HG03565 (cell line): ENCODE measurements around the gene LMO1.

Experiments used
- ATAC-seq: cut with Tn5 transposase; IDR thresholded peaks from one replicate; pipeline ENCODE4 v1.9.1; 2021; ENCODE audit warnings: mild to moderate bottlenecking, moderate library complexity; ENCODE audit not compliant: unreplicated experiment

Gene LMO1

DNA sequence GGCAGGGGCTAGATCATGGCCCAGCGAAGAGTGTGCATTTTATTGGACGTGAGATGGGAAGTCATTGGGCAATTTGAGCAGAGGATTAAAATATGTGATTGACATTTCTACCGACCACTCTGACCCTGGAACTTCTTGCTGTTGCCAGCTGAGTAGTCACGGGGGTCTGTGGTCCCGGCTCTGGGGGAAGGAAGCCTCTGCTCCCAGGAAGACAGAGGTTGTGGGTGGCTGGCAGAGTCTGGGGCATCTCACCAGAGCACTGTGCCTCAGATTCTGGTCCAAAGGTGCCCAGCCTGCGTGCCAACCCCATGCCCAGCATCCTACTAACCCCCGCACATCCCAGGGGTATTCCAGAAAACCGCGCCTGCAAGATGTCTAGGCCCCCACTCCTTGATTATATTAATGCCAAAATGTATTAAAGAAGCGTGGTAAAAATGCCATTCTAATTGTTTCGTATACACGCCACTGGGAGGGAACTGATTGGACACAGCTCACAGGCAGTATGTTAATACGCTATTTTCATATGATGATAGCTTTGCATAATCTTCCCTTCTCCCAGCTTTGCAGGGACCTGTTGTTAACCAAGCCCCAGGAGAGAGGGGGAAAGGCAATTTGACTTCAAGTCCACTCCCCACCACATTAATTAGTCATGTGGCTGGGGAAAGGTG lies 25.3 kb upstream of the LMO1 start:
- no peak for ATAC-seq

DNA sequence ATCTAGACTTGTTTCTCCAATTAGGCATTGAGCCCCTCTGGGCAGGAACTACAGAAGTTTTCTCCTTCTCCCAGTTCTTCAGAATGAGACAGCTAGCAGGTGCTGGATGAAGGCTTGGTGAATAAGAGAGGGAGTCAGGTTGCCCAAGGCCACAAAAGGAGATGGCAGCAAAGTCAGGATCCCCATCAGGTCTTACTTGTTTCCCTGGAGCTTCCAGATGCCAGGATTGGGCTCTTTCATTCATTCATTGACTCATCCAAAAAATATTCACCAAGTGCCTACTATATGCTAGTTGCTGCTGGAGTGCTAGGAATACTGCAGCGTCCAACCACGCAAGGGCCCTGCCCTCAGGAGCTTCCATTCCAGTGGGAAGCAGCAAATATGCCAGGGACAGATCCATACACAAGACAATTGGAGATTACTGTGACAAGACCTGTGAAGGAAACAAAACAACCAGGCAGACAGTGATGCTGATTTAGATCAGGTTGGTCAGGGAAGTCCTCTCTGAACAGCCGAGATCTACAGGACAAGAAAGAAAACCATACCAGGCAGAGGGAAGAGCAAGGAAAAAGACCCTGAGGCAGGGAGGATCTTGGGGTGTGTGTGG lies 24.6 kb upstream of the LMO1 start:
- no peak for ATAC-seq

DNA sequence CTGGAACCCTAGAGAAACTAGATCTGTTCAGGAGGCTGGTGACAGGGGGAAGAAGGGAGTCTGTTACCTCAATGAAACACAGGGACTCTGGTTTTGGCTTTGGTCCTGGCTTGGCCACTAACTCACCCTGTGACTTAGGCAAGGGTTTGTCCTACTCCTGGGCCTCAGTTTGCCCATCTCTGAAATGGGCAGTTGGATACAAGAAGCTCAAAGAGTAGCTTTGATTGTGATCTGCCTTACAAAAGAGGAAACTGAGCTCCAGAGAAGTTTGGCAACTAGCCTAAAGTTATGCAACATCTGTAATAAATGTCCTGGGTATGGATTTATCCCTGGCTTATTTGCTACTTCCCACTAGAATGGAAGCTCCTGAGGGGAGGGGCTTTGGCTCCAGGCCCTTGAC lies 24.0 kb upstream of the LMO1 start:
- ATAC-seq: no peak

DNA sequence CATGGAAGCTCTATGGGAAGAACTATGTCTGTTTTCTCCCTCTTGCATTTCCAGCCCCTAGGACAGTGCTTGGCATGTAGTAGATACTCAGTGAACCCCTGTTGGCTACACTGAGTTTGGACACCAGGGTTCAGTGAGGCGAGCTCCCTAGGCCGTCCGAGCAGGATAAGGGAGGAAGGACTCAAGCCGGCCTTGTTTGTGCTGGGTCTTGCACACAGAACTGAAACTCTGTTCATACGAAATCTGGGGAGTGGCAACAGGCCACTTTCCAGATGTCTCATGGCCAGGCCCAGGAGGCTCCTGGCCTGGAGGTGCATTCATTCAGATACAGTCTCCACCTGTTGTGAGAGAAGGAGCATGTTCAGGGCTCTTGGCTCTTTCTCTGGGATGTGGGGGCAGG lies 23.6 kb upstream of the LMO1 start:
- ATAC-seq: no peak

DNA sequence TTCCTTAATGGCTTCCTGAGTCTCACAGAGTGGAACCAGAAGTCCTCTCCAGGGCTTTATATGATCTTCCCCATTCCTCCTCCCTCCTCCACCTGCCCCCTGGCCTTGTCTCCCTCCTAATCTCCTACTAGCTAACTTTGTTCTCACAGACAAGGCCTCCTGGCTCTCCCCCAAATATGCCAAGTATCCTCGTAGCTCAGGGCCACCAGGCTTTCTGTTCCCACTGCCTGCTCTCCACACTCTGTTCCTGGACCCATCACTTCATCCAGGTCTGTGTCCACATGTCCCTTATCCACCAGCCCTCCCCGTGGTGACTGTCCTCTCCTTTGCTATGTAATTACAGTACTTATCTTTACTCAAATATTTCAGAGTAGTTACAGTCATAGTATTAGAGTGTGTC lies 23.2 kb upstream of the LMO1 start:
- ATAC-seq: no peak

DNA sequence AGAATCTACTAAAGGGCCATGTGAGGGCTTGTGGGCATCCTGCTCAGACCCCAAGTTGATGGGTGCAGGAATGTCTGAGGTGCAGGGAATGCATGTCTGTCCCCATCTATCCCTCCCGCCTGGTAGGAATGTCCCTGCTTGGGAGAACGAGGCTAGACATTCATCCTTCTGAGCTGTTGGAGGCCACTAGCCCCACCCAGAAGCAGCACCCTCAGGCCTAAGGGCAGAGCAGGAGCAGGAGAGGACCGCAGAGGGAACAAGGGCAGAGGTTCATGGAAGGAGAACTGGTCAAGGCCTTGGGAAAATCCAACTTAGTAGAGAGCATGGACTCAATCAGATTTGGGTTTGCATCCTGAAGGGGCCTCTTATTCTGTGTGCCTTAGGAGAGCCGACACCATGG lies 22.1 kb upstream of the LMO1 start:
- no peak for ATAC-seq

DNA sequence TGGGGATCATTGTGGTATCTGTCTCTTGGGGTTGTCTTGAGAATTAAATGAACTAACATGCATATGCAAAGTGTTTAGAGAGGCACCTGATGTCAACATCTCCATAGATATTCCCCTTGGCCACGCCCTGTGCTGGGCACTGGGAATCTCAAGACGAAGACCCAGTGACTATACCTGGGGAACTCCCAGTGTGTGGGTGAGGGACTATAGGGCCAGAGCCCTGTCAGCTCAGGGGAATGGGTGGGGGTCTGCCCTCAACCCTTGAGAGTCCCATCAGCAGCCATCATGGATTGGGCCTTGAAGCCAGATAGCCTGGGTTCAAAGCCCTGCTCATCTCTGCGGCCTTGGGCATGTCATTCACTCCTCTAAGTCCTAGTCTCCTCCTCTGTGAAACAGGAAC lies 21.6 kb upstream of the LMO1 start:
- ATAC-seq: no peak

DNA sequence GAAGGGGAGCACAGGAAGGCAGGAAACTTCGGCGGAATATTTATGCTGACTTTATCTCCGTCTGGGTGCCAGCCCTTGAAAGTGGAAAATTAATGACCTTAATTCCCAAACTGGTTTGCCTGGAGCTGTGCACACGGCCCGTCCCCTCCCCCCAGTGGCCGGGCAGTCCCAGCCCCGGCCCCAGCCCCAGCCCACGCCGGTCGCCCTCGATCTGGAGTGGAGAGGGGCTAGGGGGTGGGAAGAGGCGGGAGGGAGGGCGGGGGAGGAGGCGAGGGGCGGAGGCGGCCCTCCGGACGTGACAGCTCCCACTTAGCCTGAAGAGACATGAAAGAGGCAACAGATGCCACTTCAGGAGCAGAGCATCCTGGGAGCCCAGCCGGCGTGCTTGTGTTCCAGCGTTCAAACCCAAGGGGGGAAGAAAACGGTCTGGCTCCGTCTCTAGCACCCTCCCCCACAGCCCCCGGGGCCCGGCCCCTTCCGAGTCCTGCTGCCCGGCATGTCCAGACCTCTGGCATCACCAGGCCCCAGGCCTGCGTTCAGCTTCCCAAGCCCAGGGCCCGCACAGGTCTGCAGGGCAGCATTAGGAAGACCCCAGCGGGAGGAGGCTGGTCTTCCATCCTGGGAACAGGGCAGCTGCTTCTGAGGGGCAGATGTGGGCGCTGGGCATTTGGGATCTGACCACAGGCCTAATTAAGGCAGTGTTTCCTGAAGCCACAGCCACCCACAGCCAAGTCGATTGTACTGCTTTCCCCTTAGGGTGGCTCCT lies 20.0 kb upstream of the LMO1 start:
- ATAC-seq: no peak

DNA sequence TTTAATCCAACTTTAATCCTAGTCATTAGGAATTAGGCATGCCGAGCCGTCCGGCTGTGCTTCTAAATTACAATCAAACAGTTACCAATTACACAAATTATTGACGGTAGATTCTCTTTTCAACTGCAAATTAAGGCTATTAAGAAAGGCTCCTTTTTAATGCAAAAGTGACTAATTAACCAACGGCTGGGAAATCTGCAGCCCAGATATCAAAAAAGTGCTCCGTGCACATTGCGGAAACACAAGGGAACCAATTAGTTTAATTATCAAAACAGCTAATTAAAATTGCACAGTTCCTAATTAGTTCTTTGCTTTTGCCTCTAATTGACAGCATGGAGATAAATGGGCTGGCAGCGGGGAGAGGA lies 19.4 kb upstream of the LMO1 start:
- no peak for ATAC-seq

DNA sequence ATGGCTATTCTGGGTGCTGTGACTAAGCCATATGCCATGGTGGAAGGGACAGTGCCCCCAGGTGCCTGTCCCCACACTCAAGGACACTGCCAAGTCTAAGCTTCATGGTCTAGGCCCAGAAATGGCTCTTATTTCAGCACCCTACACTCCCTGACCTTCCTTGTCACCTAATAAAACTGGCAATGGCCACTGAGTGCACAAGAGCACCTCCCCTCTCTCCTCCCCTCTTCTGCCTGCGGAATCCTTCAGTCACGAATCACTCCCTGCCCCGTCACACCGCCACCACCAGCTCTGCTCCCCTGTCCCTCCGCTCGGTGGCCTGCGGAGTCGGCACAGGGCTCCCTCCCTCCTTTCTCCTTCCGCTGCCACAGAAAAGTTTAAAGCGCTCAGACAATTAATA lies 19.0 kb upstream of the LMO1 start:
- ATAC-seq: no peak

DNA sequence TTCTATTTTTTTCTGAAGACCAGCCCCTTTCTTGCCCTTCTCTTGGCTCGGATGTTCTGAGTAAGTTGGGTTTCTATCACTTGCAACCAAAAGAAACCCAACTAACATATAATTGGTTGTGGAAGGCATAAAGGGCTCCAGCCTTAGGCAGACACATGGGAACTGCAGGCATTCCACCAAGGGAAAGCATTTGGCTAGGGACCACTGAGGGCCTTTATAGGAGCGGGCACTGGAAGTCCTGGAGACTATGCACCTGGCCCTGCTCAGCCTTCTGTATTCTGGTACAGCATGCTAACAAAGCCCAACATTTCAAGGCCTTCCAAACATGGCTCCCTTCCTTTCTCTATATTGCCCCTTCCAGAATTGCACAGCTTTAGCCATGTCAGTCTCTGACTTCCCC lies 17.6 kb upstream of the LMO1 start:
- no peak for ATAC-seq

DNA sequence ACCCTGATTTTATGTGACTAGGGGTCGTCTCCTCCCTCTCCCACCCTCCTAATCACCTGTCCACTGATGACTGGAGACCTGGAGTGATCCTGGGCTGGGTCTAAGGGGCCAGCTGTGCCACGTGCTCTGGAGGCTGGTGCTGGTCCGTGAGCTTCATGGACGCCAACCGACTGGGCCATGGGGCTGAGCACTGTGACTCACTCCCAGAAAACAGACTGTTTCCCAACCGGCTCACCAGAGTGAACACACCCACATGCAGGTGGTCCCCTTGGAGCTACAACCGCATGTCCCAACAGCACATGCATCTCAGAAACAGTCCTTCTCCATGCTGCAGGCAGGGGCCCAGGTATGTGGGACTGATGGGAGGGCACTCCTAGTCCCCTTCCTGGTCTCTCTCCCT lies 14.0 kb upstream of the LMO1 start:
- ATAC-seq: no peak

DNA sequence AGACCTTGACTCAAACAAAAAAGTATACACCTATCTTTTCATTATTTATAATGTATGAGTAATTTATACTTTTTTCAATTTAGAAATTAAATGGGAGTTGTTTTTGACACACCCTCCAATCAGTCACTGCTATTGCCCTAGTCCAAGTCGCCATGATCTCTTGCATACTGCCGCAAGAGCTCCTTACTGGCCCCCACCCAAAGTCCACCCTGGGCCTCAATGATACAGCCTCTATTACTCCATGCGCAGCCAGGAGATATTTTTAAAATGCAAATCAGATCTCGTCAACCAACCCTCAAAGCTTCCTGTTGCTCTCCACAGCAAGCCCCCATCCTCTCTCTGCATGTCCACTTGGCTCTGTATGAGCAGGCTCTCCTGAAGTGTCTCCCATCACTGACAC lies 12.8 kb upstream of the LMO1 start:
- no peak for ATAC-seq

DNA sequence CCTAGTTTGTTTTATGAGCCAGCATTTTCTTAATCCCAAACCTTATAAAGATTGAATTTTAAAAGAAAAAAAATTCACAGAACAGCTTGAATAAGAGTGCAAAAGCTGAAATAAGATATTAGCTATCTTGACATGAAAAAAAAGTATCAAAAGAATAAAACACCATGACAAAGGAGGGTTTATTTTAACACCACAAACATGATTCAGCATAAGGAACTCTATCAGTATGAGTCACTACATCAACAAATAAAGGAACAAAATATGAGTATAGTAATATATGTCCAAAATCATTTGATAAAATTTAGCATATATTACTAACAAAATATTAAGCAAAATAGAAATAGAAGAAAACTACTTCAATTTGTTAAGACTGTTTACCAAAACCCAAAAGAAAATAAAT lies 9.6 kb upstream of the LMO1 start:
- ATAC-seq: no peak

DNA sequence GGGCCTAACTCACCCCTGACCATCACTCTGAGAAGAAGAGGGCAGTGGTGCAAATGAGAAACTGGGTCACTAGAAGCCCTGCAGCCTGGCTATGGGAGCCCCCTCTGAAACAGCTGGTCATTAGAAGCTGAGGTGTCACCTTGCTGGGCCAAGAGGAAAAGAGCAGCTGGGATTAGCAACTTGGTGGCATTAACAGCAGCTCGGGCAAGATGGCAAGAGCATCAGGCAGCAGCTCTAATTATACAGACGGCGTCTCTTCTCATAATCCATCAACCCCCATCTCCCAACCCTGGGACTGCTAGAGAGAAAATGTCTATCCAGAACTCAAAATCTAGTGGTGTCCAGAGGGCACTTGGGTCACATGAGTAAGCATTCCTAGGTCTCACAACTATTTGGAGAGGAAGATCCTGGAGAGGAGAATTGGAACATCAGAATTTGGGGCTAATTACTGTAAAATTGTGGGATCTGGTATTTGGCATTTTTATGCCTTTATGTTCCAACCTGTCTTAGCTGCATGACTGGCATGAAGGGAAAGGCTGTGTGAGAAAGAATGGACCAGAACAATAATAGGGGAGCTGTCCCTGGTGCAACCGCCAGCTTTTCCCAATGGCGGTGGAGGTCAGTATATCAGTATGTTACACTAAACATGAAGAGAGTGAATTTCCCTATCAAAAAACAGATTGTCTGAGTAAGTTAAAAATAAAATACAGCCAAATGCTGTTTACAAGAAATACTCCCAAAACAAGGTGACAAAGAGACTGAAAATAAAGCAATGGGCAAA lies 7.6 kb upstream of the LMO1 start:
- no peak for ATAC-seq

DNA sequence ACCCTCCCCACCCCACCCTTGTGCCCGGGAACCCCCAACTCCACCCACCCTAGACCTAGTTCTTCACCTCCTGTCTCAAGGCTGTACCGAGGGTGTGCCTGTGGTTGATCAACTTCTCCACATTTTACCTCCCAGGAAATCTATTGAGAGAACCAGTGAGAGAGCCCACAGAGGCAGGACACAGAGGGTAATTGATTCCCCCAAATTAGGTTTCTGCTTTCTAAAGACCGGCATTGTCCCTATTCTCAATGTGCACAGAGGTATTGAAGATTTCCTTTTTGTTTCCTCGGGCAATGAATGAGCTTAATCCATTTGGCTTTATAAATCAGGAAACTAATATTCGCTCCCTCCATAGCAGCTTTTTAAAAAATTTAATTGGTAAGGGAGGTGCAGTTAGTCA lies 6.0 kb upstream of the LMO1 start:
- ATAC-seq: no peak

DNA sequence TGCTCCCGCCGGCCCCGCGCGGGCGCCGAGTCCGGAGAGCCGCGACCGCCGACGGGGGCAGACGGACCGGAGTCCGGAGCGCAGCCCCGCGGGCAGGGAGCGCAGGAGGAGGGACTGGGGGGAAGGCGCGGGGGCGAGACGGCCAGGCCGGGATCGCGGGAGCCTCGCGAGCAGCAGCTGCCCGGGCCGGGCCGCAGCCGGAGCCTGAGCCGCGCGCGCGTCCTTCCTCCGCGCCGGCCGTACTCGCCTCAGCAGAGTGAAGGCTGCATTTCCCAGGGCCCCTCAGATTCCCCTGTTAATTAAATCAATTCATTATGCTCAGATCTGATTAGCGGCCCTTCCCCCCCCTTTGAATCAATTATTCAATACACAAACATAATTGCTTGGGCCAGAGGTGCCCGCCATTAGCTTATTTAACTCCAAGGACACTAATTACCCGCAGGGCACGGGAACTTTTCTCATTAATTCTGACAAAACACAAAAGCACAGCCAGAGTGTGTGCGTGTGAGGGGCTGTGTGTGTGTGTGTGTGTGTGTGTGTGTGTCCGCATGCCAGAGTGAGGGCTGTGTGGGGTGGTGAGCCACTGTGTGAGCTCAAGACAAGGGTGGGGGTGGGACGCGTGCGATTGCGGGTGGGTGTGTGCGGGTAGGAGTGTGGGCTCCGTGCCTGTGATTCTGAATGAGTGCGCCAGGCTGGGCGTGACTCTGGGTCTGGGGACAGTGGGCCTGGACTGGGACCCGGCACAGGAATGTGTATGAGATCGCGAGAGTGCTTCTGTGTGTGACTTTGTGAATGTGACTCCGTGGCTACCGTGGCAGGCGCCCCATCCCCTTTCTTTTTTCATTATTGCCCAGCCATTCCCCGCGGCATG lies 5.1 kb upstream of the LMO1 start:
- no peak for ATAC-seq

DNA sequence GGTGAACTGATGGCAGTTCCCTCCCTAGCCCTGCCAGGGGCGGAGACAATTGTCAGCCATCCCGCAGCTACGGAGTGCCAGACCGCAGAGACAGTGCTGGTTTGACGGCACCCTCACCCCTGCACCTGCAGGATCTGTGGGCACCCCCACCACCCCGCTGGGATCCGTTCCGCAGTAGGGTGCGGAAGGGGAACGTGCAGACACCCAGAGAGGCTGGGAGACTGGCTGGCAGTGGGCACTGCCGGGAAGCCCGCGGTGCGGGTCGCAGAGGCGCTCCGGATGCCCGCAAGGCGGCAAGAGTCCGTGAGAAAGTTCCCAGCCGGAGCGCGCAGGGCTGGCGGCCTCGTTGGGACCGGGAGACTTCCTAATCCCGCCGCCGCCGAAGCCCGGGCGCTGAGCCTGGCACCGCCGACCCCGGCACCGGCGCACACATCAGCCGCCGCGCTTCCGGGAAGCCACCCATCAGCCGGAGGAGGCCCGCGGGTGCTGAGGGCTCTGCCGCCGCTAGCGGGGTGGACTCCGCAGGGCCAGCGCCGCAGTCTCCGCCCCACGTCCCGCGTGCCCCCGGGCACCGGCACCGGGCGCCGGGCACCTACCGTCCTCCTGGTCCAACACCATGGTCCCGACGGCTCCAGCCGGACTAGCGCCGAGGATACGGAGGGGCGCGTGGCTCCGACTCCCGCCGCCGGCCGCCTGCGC lies 4.3 kb upstream of the LMO1 start:
- ATAC-seq: no peak

DNA sequence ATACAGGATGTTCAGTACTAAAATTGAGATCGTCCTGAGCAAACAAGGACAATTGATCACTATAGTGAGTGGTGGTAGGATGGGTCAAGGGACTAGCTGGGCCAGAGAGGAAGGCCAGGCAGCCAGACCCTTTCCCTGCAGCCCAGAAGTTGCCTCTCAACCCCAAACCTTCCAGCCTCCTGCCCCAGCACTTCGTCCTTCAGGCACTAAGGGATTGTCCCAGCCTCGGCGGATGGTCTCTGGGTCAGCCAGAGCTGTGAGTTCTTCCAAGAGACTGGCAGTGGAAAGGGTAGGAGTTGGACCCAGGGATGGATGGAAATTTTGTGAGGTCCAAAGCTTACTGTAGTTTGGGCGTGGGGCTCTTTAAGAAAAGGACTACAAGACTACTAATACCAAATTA lies 3.6 kb upstream of the LMO1 start:
- ATAC-seq: no peak
